Activated CD4-positive, CD25-positive, alpha-beta regulatory T cell treated with anti-CD3 and anti-CD28 coated beads, Interleukin-2, amount 50 U/mL, for 24 hours (primary cell): Measurements from ENCODE around the gene ODF2.
A peak's percentile ranks its signal among the peaks of the same experiment; 100 is the strongest.
"Not testable (repeated sequence)": the region's sequence is repeated elsewhere in the genome, so short reads cannot be mapped to it uniquely, and the experiment has no call there.

ENCODE experiments used
- ATAC-seq, 2 donors: fragments of 150-1000 bp; cut with Tn5 transposase; one replicate each; pipeline ENCODE4 v1.10.0; 2021; ENCODE audit warnings: mild to moderate bottlenecking in 1 of 2, moderate library complexity in 1 of 2

Gene ODF2

GRCh38 chr9:128455849-128456612, at the start of gene ODF2:
ODF2 (plus strand) TSS chr9:128456006; CDS start chr9:128456092, 86 bp downstream.
- ATAC-seq: peak; percentile 86 to 93

GRCh38 chr9:128406848-128407391, 48.9 kb upstream of the ODF2 start:
- no peak for ATAC-seq

- ATAC-seq: no peak
Measured at GRCh38 chr9:128408963-128409431, 46.8 kb upstream of the ODF2 start.

DNA sequence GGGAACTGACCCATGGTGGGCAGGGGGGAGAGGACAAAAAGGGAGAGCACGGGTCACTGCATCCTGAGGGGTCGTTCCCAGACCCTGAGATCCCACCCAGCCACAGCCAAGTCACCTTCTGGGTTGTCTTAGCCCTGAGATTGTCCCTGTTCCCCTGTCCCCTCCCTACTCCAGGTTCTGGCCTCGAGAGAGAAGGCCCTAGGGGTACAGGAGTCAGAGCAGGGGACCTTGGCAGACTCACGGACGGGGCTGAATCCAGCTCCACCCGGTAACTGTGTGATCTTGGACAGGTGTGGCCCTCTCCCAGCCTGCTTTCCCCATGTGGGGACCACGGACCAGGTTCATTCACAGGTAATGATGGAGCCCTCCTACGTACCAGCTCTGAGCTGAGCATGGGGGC, 46.4 kb upstream of the ODF2 start:
- no peak for ATAC-seq

GRCh38 chr9:128409978-128410377, 45.8 kb upstream of the ODF2 start:
- ATAC-seq: no peak

GRCh38 chr9:128411364-128412119, 44.3 kb upstream of the ODF2 start:
- ATAC-seq: no peak

DNA sequence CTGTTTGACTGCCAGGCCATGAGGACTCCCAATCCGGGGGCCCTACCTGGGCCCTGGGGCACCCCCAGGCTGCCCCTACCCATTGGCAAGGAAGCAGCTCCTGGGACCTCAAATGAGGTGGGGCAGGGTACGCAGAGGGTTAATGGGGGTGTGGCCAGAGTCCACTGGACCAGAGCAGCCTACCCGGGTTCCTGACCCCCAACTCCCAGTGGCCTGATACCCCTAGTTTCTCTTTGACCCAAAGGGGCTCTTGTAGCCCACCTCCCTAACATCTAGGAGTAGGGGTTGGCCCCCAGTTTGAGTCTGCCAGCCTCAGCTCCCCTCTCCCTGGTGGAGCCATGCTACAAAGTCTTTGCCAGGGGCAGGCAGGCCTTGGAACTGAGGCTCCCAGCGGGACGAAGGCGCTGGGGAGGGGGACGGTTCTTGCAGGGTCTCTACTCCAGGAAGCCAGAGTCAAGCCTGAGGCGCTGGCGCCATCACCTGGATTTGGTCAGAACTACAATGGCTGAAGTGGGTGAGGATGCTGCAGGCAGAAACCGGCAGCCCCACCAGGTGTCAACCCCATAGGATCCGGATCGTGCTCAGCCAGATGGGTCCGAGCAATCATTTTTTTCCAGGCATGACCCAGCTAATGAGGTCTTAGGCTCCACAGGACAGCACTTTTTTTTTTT, 43.6 kb upstream of the ODF2 start:
- no peak for ATAC-seq

DNA sequence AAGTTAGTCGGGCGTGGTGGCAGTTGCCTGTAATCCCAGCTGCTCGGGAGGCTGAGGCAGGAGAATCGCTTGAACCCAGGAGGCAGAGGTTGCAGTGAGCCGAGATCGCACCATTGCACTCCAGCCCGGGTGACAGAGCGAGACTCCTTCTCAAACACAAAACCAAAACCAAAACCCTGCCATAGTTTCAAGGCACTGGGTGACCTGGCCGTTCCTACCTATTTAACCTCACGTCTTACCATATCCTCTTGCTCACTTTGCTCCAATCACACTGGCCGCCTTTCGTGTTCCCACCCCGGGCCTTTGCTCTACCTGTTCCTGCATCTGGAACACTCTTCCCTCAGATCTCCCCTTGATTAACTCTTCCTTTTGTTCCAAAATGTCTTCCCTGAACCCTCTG, 42.1 kb upstream of the ODF2 start:
- ATAC-seq: not testable (repeated sequence)

- no peak for ATAC-seq
Measured at GRCh38 chr9:128414461-128414860, 41.3 kb upstream of the ODF2 start.

DNA sequence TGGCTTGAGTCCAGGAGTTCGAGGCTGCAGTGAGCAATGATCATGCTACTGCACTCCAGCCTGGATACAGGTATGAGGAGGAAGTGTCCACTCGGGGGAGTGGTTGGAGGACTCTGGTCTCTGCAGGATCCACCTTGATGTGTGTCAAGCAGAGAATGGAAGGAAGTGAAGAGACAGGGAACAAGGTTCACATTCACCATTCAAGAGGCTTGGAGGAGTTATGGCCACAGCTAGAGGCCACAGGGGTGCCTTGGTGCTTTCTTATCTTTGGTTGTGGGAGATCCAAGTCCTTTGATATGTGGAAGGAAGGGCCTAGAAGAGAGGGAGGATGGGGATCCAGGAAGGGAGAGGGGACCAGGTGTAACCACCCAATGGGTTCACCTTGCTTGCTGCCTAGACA, 40.5 kb upstream of the ODF2 start:
- no peak for ATAC-seq

- ATAC-seq: no peak
Measured at GRCh38 chr9:128416014-128416413, 39.8 kb upstream of the ODF2 start.

GRCh38 chr9:128416432-128417019, 39.3 kb upstream of the ODF2 start:
- no peak for ATAC-seq

- ATAC-seq: no peak
Measured at GRCh38 chr9:128419061-128419925, 36.5 kb upstream of the ODF2 start.

- peak; percentile 83 to 84 for ATAC-seq
Measured at GRCh38 chr9:128420060-128420650, 35.7 kb upstream of the ODF2 start.

GRCh38 chr9:128420651-128421481, 34.9 kb upstream of the ODF2 start, which contains the start of gene CERCAM:
CERCAM (plus strand) TSS chr9:128420857; CDS start chr9:128420878, 21 bp downstream.
- peak; percentile 73 to 75 for ATAC-seq

DNA sequence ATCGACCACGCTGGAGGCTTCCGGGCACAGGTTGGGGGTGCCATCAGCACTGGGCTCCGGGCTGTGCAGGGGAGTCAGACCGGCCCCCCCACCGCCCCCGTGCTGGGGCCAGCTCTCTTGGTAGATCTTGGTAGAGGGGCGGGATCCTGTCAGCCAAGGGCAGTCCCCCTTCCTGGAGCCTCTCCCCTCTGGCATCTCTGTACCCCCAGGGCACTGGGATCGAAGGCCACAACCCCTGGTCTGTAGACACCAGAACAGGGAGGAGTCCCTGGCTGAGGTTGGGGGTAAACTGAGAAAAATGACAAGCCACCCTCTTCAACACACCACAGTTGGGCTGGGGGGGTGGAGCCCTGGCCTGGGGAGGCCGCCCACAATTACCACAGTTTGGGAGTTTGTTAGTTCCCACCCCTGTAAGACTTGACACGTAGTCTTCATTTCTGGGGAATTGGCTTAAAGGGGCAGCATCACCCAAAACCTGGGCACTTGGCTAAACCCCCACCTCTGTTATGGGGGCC, 34.3 kb upstream of the ODF2 start:
- peak in 1 of 2 donors; percentile 2 for ATAC-seq

GRCh38 chr9:128422022-128422782, 33.6 kb upstream of the ODF2 start:
- not testable (repeated sequence) for ATAC-seq

GRCh38 chr9:128422783-128423150, 33.0 kb upstream of the ODF2 start:
- ATAC-seq: no peak

- ATAC-seq: not testable (repeated sequence)
Measured at GRCh38 chr9:128423356-128423755, 32.5 kb upstream of the ODF2 start.
